GM11168 (cell line): ENCODE measurements around the gene HEPACAM.

Source experiments
- in situ Hi-C: fragments of 300-500 bp; cut with MboI; formaldehyde crosslinking; loops from one replicate; pipeline ENCODE4 v1.12.0; 2022; ENCODE audit warnings: low sequenced_read_pairs; ENCODE audit not compliant: unreplicated experiment

HEPACAM gene

GRCh38 chr11:124915541-124916369 is 20.1 kb downstream of the HEPACAM start:
- in situ Hi-C loops: no loop called here

- in situ Hi-C loops: no loop called here
Measured at GRCh38 chr11:124902616-124903015, 33.2 kb downstream of the HEPACAM start.

GRCh38 chr11:124900464-124900863 is 35.4 kb downstream of the HEPACAM start:
- in situ Hi-C loops: no loop called here

- in situ Hi-C loops: no loop called here
Measured at GRCh38 chr11:124899383-124900145, 36.3 kb downstream of the HEPACAM start.

DNA sequence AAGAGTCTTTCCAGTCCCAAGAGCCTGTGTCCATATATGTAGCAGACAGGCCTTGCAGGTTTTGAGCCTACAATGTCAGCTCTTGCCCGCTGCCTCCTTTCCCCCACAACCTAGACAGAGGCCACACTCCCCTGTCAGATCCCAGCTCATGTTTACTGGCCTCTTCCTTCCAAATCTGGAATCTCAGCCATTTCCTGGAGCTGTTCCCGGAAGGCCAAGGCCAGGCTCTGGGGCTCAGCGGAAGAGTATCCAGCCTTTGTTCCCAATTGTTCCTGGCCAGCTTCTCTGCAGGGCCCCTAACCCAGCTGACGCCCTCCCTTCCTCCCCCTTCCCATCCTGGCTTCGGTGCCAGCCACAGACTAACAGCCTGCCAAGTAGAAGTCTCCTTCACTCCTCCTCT is 37.1 kb downstream of the HEPACAM start:
- in situ Hi-C loops: no loop called here

GRCh38 chr11:124898263-124898680 is 37.6 kb downstream of the HEPACAM start:
- in situ Hi-C loops: no loop called here

DNA sequence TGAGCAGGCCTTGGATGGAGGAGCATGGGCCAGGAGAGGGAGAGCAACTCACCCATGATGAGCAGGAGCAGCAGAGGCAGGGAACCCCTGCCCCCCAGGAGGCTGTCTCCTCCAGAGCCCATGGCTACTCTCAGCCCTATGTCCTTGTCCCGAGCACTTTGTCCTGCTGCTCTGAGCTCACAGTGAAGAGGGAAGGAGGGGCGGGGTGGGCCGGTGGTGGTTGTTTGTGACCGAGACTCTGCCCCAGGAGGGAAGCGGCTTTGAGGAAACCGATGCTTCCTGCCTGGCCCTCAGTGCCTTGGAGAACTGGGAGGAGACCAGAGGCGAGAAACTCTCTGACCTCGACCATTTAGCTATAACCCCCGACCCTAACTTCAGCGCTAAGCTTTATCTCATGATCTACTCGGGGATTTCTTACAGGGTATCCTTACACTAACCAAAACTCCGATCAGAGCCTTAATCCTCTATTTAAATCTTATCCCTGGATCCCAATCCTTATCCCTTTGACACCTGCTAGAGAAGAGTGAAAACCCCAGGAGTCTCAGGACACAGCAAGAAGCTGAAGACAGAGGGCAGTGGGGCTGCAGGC is 38.1 kb downstream of the HEPACAM start, which contains the start of gene ROBO4:
TSS of gene ROBO4 (minus strand) at position 192 of the 589 bp plus-strand sequence. CDS start at position 122, 70 bp downstream.
- in situ Hi-C loops: no loop called here

GRCh38 chr11:124896821-124897391 is 38.9 kb downstream of the HEPACAM start:
- in situ Hi-C loops: no loop called here

- in situ Hi-C loops: no loop called here
Measured at GRCh38 chr11:124896071-124896750, 39.6 kb downstream of the HEPACAM start.

- in situ Hi-C loops: no loop called here
Measured at GRCh38 chr11:124895471-124895971, 40.3 kb downstream of the HEPACAM start.

- in situ Hi-C loops: no loop called here
Measured at GRCh38 chr11:124894606-124895430, 41.0 kb downstream of the HEPACAM start.

GRCh38 chr11:124893781-124894401 is 42.0 kb downstream of the HEPACAM start:
- in situ Hi-C loops: no loop called here

- in situ Hi-C loops: no loop called here
Measured at GRCh38 chr11:124892750-124893454, 42.9 kb downstream of the HEPACAM start.

DNA sequence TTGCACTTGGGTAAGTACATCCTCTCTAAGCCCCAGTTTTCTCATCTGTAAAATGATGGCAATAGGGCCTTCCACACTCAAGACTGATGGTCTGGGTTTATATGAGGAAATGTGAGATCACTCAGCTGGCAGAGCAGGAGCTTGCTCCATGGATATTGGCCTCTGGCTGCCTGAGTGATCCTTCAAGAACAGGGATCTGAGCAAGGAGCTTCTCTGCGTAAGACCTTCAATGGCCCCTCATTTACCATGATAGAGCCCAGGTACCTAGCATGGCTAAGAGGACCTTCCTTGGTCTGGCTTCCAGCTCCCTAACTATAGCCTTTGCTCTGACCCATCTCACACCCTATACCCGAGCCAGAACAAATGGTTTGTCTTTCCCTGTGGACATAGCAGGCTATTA is 43.7 kb downstream of the HEPACAM start:
- in situ Hi-C loops: no loop called here

GRCh38 chr11:124891373-124891861 is 44.4 kb downstream of the HEPACAM start:
- in situ Hi-C loops: no loop called here

DNA sequence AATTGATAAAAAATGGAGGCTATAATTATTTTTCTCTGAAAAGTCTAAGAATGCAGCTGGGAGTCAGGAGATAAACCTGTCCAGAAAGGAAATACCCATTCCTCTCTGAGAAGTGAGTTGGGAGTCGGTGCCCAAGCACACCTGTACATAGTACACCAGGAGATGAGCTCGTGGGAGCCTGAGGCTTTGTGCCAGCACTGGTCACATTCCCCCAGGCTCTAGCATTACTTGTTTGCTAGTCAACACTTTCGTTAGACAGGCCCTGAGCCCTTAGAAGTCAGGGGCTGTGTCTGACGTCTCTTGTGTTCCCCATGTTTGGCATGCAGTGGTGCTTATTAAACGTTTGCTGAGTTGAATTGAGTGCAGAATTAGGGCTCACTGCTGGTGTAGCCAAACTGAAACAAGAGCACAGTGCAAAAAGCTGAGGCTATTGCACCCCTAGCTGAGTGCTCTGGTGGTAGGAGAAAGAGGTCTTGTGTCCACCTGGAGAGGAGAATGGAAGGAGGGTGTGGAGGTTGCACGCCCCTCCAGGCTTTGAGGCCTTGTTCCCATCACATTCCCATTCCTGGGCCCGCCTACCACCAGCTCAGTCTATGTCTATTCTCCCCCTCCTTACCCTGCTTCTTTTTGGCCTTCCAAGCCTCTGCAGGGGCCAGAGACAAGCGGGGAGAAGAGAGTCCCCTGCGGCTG is 45.0 kb downstream of the HEPACAM start:
- in situ Hi-C loops: no loop called here

DNA sequence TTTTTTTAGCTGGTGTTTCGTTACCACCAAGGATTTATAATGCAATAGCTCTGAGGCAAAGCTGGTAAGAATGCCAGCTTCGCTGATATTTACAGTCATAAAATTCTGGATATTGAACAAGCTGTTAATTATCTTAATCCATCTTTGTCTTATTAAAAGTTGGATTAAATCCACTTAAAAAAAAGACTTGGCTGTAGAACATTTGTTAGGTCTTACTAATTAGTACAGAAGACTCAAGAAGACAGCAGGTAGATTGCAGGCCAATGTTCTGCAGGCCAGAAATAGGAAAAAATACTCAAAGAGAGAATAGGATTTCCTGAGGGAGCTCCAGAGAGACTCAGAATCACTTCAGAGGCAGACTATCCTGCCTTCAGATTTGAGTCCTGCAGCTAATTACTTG is 45.7 kb downstream of the HEPACAM start:
- in situ Hi-C loops: no loop called here
